ENCODE results near the gene KRT86.

DNA sequence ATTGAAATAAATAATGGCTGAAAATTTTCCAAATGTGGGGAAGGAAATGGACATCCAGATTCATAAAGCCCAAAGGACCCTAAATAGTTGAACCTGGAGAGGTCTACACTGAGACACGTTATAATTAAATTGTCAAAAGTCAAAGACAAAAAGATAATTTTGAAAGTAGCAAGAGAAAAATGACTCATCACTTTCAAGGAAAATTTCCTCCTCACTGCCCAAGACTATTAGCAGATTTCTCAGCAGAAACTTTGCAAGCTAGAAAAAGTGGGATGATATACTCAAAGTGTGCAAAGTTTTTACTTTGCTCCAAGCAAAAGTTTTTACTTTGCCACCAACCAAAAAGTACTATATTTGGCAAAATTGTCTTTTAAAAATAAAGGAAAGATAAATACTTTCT, 62.6 kb downstream of the KRT86 start:
- TF ChIP-seq, protein P1, sequence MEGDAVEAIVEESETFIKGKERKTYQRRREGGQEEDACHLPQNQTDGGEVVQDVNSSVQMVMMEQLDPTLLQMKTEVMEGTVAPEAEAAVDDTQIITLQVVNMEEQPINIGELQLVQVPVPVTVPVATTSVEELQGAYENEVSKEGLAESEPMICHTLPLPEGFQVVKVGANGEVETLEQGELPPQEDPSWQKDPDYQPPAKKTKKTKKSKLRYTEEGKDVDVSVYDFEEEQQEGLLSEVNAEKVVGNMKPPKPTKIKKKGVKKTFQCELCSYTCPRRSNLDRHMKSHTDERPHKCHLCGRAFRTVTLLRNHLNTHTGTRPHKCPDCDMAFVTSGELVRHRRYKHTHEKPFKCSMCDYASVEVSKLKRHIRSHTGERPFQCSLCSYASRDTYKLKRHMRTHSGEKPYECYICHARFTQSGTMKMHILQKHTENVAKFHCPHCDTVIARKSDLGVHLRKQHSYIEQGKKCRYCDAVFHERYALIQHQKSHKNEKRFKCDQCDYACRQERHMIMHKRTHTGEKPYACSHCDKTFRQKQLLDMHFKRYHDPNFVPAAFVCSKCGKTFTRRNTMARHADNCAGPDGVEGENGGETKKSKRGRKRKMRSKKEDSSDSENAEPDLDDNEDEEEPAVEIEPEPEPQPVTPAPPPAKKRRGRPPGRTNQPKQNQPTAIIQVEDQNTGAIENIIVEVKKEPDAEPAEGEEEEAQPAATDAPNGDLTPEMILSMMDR (IDR thresholded peaks at IDR 0.05 in 8 of 11, conservative IDR thresholded peaks at IDR 0.05 in 3 of 11) = no peak
- no peak for TF ChIP-seq POLR2A (IDR thresholded peaks at IDR 0.05)
- no peak for TF ChIP-seq POLR2AphosphoS5 (IDR thresholded peaks at IDR 0.05)

Data from spleen (tissue), 7 donors.